Esophagus muscularis mucosa (tissue), 4 donors: ENCODE measurements around the gene MYO7B.
"Not testable (repeated sequence)": the region's sequence is repeated elsewhere in the genome, so short reads cannot be mapped to it uniquely, and the experiment has no call there.

Source experiments
- CTCF ChIP-seq, 3 experiments: fragments of 200-600 bp in 2 of 3; fragments of 450-650 bp in 1 of 3; sonication (generic) in 2 of 3; IDR thresholded peaks; one replicate each; pipeline ENCODE4 v1.5.1; 2017 to 2019; ENCODE audit warnings: antibody characterized with exemption in 3 of 3, mild to moderate bottlenecking in 2 of 3, moderate library complexity in 1 of 3
- EP300 ChIP-seq: sonication (generic); formaldehyde crosslinking; IDR thresholded peaks from one replicate; pipeline ENCODE4 v1.6.1; 2017; ENCODE audit warnings: antibody characterized with exemption
- POLR2A ChIP-seq: fragments of 450-650 bp; IDR thresholded peaks from one replicate; pipeline ENCODE4 v1.6.1; 2017; ENCODE audit warnings: antibody characterized with exemption, moderate library complexity, mild to moderate bottlenecking, low read depth
- POLR2AphosphoS5 ChIP-seq, 2 donors: sonication (generic); formaldehyde crosslinking; IDR thresholded peaks; one replicate each; pipeline ENCODE4 v1.6.1; 2017; ENCODE audit warnings: antibody characterized with exemption in 2 of 2

GRCh38 chr2:127572352-127572751, 36.9 kb downstream of the MYO7B start:
- TF ChIP-seq POLR2A; CTCF (IDR thresholded peaks at IDR 0.05); EP300; POLR2AphosphoS5 (IDR thresholded peaks at IDR 0.05): not testable (repeated sequence)
